ENCODE measurements around the gene SLC9A9.

GRCh38 chr3:143387425-143387824 is 460.8 kb downstream of the SLC9A9 start:
- TF ChIP-seq PPARA (CRISPR knock-in tag; IDR thresholded peaks at IDR 0.05; ENCODE audit: borderline replicate concordance) (no peak), BACH2 (CRISPR knock-in tag; IDR thresholded peaks at IDR 0.05; ENCODE audit: borderline replicate concordance) (no peak), TCF4 (CRISPR knock-in tag; IDR thresholded peaks at IDR 0.05; ENCODE audit: borderline replicate concordance) (no peak), ZNF8 (CRISPR knock-in tag; IDR thresholded peaks at IDR 0.05) (no peak), ZFP30 (CRISPR knock-in tag; IDR thresholded peaks at IDR 0.05) (no peak), ZNF70 (CRISPR knock-in tag; IDR thresholded peaks at IDR 0.05) (no peak), PATZ1 (CRISPR knock-in tag; IDR thresholded peaks at IDR 0.05; ENCODE audit: borderline replicate concordance) (no peak), ZFP3 (CRISPR knock-in tag; IDR thresholded peaks at IDR 0.05) (no peak), ARNTL (CRISPR knock-in tag; IDR thresholded peaks at IDR 0.05; ENCODE audit: borderline replicate concordance, low read depth) (no peak), TOX (CRISPR knock-in tag; IDR thresholded peaks at IDR 0.05; ENCODE audit: borderline replicate concordance) (no peak), RARB (CRISPR knock-in tag; IDR thresholded peaks at IDR 0.05) (no peak), GLIS3 (CRISPR knock-in tag; IDR thresholded peaks at IDR 0.05) (no peak), ESRRG (CRISPR knock-in tag; IDR thresholded peaks at IDR 0.05) (no peak), TSHZ2 (CRISPR knock-in tag; IDR thresholded peaks at IDR 0.05) (no peak)
